NCI-H2107 treated with DMSO at 0.1 percent for 48 hours (cell line): ENCODE measurements around the gene KLHL21.
A peak's percentile ranks its signal among the peaks of the same experiment; 100 is the strongest.
"Not testable (repeated sequence)": the region's sequence is repeated elsewhere in the genome, so short reads cannot be mapped to it uniquely, and the experiment has no call there.

Experiments
- DNase-seq: peaks from one replicate; lab custom pipeline; 2025; ENCODE audit not compliant: unreplicated experiment; lab: John Stamatoyannopoulos, UW

The KLHL21 gene

GRCh38 chr1:6584126-6585080 lies 18.3 kb downstream of the KLHL21 start:
- DNase-seq = no peak

GRCh38 chr1:6582370-6582769 lies 20.3 kb downstream of the KLHL21 start:
- DNase-seq = no peak

GRCh38 chr1:6581561-6582305 lies 20.9 kb downstream of the KLHL21 start:
- DNase-seq = no peak

GRCh38 chr1:6580593-6581409 lies 21.9 kb downstream of the KLHL21 start:
- no peak for DNase-seq

- no peak for DNase-seq
Measured at GRCh38 chr1:6580119-6580592, 22.5 kb downstream of the KLHL21 start.

GRCh38 chr1:6579374-6580118 lies 23.1 kb downstream of the KLHL21 start, which contains the start of gene ZBTB48:
TSS of gene ZBTB48 (plus strand) at chr1:6579994. CDS start at chr1:6580610, 616 bp downstream.
- DNase-seq = peak; percentile 40

- no peak for DNase-seq
Measured at GRCh38 chr1:6578624-6579373, 23.9 kb downstream of the KLHL21 start.

GRCh38 chr1:6577831-6578525 lies 24.7 kb downstream of the KLHL21 start:
- no peak for DNase-seq

- DNase-seq = no peak
Measured at GRCh38 chr1:6574818-6575217, 27.9 kb downstream of the KLHL21 start.

- no peak for DNase-seq
Measured at GRCh38 chr1:6574025-6574620, 28.5 kb downstream of the KLHL21 start.

GRCh38 chr1:6572653-6573383 lies 29.9 kb downstream of the KLHL21 start:
- DNase-seq = no peak

- DNase-seq = no peak
Measured at GRCh38 chr1:6570987-6571386, 31.7 kb downstream of the KLHL21 start.

- no peak for DNase-seq
Measured at GRCh38 chr1:6570100-6570499, 32.6 kb downstream of the KLHL21 start.

- DNase-seq = no peak
Measured at GRCh38 chr1:6569033-6569432, 33.6 kb downstream of the KLHL21 start.

- no peak for DNase-seq
Measured at GRCh38 chr1:6560267-6560666, 42.4 kb downstream of the KLHL21 start.

- not testable (repeated sequence) for DNase-seq
Measured at GRCh38 chr1:6559161-6559560, 43.5 kb downstream of the KLHL21 start.

- DNase-seq = no peak
Measured at GRCh38 chr1:6557597-6557996, 45.1 kb downstream of the KLHL21 start.
